AG04449 (cell line): ENCODE data around the gene HSPB8.

Experiments
- CTCF ChIA-PET: fragments of 350-600 bp; formaldehyde crosslinking; extraction: SDS; loops from one replicate; lab custom pipeline; 2021; ENCODE audit warnings: antibody characterized with exemption; lab: Yijun Ruan, JAX
- POLR2A ChIA-PET: fragments of 400-600, 350-600 bp; formaldehyde crosslinking; extraction: SDS; loops from one replicate; lab custom pipeline; 2020; ENCODE audit warnings: antibody characterized with exemption, inconsistent platforms; lab: Yijun Ruan, JAX
- DNase-seq: peaks from one replicate; pipeline ENCODE4 v3.0.0-alpha.2; 2010; ENCODE audit warnings: low read depth, low spot score
- H3K4me3 ChIP-seq: 2 replicates; pipeline ENCODE4 v1.5.1; 2011; ENCODE audit warnings: low read depth, mild to moderate bottlenecking, control low read depth, low read length
- CTCF ChIP-seq: IDR thresholded peaks from one replicate; pipeline ENCODE4 v1.5.1; 2011; ENCODE audit warnings: mild to moderate bottlenecking, moderate library complexity, low read length, control low read depth, inconsistent platforms; ENCODE audit not compliant: insufficient read depth; ENCODE audit errors: missing control alignments

The HSPB8 gene

DNA sequence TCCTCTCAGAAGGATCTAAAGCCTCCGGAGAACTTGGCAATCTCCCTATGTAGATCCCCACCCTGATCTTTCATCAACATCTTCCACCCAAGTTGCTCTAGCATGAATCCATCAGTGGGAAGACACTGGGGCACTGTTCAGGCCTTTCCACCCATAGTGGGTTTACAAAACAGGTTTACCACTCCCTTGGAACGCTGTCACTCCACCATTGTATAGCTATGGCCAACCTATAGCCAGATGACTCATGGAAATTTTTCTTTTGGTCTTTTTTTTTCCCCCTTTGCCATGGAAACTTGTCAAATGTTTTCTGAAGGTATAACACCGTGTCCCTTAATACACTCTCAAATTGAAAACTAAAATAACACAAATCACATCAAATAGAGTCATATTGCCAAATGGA lies 10.8 kb upstream of the HSPB8 start:
- TF ChIP-seq CTCF = no peak
- POLR2A ChIA-PET = no interaction called here
- no peak for DNase-seq
- CTCF ChIA-PET = no interaction called here
- no peak overlapping the region for H3K4me3 ChIP-seq

DNA sequence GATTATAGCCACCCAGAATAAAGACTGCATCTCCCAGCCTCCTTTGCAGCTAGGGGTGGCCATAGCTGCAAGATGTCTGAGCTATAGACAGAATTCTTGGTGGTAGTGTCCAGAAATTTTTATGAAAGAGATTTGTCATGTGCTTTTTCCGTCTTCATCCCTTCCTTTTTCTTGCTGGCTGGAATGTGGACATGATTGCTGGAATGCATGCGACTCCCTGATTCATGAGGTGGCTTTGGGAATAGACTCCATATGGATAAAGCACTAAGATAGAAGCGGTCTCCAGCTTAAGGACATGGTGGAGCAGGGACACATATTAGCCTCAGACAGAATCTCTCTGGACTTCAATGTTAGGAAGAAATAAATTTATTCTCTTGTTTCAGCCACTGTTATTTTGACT lies 10.0 kb upstream of the HSPB8 start:
- TF ChIP-seq CTCF = no peak
- no peak for DNase-seq
- POLR2A ChIA-PET = interaction anchor here (0.7 kb wide), 1 partner anchor 11 kb away, joined by 3 read pairs; no protein-coding TSS in a partner anchor
- CTCF ChIA-PET = no interaction called here
- H3K4me3 ChIP-seq = no peak overlapping the region

DNA sequence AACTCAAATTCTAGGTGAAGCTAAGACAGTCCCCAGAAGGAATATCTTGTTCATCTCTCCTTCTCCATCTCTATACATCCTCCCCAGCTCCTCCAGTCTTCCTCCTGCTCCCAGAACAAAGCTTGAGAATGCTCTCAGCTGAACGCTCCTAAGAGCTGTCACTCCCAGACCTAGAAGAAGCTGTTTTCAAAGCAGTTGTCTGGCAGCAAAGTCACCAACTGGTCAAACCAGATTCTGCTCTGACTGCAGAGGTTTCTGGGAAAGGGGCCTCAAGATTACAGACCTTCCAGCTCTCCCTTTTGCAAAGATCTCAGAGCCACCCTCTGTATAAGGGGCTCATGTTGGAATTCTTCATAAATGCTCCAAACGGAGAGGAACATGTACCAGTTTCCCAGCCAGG lies 9.6 kb upstream of the HSPB8 start:
- TF ChIP-seq CTCF = no peak
- no peak for DNase-seq
- ChIA-PET CTCF (no interaction called here), POLR2A (interaction anchor here (0.7 kb wide), 1 partner anchor 10 kb away, joined by 3 read pairs; no protein-coding TSS in a partner anchor)
- no peak overlapping the region for H3K4me3 ChIP-seq

DNA sequence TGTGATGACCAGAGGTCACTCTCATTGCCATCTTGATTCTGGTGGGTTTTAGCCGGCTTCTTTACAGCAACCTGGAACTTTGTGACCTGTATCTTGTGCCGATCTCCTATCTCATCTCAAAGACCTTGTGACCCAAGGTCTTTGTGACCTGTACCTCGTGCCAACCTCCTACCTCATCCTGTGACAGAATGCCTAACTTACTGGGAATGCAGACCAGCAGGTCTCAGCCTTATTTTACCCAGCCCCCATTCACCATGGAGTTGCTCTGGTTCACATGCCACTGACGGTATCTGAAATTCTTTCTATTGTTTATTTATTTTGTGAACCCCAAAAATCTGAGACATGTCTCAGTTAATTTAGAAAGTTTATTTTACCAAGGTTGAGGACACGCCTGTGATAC lies 7.4 kb upstream of the HSPB8 start:
- no peak overlapping the region for H3K4me3 ChIP-seq
- DNase-seq = no peak
- no peak for TF ChIP-seq CTCF
- CTCF ChIA-PET = no interaction called here
- POLR2A ChIA-PET = no interaction called here

GRCh38 chr12:119171691-119172425 lies 6.9 kb upstream of the HSPB8 start:
- no peak for DNase-seq
- CTCF ChIA-PET = no interaction called here
- TF ChIP-seq CTCF = no peak
- POLR2A ChIA-PET = no interaction called here
- H3K4me3 ChIP-seq = no peak overlapping the region

GRCh38 chr12:119175081-119175480 lies 3.6 kb upstream of the HSPB8 start:
- ChIA-PET CTCF (interaction anchor here (1.1 kb wide), 1 partner anchor 11 kb away, joined by 3 read pairs; no protein-coding TSS in a partner anchor), POLR2A (no interaction called here)
- no peak overlapping the region for H3K4me3 ChIP-seq
- no peak for DNase-seq
- TF ChIP-seq CTCF = no peak
